Activated effector memory CD4-positive, alpha-beta T cell treated with Interleukin-2 at 50 U/mL for 16 hours (primary cell): ENCODE results near the gene HERC4.
"Not testable (repeated sequence)": the region's sequence is repeated elsewhere in the genome, so short reads cannot be mapped to it uniquely, and the experiment has no call there.

Source experiments
- DNase-seq: peaks from one replicate; pipeline ENCODE4 v3.0.0-alpha.2; 2020

Gene HERC4

GRCh38 chr10:67955614-67956013 lies 119.5 kb downstream of the HERC4 start:
- no peak for DNase-seq

GRCh38 chr10:67943917-67944316 lies 131.2 kb downstream of the HERC4 start:
- no peak for DNase-seq

GRCh38 chr10:67936416-67936815 lies 138.7 kb downstream of the HERC4 start:
- no peak for DNase-seq

DNA sequence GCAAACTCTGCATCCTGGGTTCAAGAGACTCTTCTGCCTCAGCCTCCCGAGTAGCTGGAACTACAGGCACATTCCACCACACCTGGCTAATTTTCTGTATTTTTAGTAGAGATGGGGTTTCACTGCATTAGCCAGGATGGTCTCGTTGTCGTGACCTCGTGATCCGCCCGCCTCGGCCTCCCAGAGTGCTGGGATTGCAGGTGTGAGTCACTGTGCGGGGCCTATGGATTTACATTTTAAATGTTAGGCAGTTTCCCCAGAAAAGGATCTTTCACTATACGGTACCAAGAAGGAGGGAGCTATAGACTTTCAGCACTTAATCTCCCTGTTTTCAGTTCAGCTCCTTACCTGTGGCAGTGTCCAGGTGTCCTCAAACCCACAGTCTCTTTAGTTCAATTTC lies 139.9 kb downstream of the HERC4 start:
- no peak for DNase-seq

GRCh38 chr10:67934336-67934735 lies 140.7 kb downstream of the HERC4 start:
- DNase-seq: no peak

DNA sequence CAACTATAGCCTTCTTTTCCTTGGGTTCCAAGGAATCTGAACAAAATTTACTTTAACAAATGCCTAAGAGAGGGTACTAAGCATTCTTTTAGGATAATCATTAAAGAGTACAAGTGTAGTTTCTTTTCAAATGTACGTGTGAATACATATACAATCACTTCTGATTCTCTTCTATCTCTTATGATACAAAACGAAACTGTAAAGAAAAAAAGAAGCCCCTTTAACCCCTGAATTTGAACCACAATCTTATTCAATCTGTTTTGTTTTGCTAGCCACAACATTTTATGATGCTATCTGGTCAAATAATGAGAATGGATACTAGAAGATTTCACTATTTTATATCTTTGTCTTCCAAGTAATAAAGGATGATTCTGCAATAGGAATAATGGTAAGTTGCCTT lies 141.9 kb downstream of the HERC4 start:
- DNase-seq: no peak

DNA sequence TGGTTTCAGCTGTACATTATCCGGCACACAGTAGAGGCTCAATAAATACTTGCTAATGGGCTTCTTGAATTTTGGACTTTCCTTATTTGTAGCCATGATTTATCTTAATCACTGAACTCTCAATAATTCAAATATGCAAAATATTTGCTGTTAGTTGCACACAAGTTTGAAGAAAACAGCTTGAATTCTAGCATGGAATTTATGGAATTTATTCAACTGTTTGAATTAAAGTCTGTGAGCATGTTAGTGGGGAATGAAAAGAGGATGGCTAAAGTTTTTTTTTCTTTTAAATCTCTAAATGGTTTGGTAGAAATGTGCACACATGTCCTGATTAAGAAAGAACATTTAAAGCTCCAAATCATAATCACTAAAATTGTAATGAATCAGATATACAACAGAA lies 148.1 kb downstream of the HERC4 start:
- DNase-seq: no peak

- DNase-seq: no peak
Measured at GRCh38 chr10:67925449-67926005, 149.6 kb downstream of the HERC4 start.

DNA sequence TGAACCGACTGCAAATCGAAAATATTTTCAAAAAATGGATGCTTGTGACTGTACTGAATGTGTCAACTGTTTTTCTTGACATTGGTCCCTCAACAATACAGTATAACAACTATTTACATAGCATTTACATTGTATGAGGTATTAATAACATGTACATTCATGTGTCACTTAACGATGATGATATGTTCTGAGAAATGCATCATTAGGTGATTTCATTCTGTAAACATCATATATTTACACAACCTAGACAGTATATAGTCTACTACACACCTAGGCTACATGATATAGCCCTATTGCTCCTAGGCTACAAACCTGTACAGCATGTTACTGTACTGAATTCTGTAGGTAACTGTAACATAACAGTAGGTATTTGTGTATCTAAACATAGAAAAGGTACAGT lies 150.9 kb downstream of the HERC4 start:
- no peak for DNase-seq

DNA sequence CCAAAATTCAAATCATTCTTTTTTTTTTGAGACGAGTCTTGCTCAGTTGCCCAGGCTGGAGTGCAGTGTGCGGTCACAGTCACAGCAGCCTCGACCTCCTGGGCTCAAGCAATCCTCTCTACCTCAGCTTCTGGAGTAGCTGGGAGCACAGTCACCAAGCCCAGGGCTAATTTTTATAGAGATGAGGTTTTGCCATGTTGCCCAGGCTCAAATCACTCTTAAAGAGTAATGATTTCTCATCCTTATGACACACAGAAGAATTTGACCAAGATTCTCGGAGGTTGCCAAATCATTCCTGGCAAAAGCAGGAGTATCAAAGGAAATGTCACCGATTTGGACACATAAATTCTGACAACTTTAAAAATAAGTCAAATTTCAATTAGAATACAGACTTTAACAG lies 151.5 kb downstream of the HERC4 start:
- DNase-seq: no peak

DNA sequence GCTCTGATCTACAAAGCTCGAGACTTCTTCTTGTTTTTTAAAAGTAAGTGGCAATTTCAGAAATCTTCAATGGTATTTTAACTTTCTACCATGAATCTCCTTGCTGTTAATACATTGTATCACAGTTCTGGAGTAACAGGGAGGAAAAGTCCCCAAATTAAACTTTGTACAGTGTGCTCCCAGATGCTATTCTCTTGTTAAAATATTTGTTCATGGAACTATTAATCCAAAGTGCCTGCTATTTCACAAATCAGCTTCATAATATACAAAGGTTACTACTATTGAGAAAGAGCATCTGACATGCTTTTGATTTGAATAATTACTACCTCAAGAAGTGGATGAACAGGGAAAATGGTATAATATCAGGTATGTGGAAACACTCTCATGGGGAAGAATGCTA lies 154.0 kb downstream of the HERC4 start:
- DNase-seq: no peak

DNA sequence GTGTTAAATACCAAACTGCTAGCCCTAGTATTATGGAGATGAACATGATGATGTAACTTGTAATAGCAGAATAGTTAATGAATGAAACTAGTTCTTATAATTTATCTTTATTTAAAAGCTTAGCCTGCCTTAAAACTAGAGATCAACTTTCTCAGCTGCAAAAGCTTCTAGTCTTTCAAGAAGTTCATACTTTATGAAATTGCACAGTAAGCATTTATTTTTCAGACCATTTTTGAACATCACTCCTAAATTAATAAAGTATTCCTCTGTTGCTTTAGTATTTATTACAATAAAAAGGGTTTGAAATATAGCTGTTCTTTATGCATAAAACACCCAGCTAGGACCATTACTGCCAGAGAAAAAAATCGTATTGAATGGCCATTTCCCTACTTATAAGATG lies 157.4 kb downstream of the HERC4 start:
- DNase-seq: no peak

GRCh38 chr10:67917169-67917568 lies 157.9 kb downstream of the HERC4 start:
- DNase-seq: no peak

DNA sequence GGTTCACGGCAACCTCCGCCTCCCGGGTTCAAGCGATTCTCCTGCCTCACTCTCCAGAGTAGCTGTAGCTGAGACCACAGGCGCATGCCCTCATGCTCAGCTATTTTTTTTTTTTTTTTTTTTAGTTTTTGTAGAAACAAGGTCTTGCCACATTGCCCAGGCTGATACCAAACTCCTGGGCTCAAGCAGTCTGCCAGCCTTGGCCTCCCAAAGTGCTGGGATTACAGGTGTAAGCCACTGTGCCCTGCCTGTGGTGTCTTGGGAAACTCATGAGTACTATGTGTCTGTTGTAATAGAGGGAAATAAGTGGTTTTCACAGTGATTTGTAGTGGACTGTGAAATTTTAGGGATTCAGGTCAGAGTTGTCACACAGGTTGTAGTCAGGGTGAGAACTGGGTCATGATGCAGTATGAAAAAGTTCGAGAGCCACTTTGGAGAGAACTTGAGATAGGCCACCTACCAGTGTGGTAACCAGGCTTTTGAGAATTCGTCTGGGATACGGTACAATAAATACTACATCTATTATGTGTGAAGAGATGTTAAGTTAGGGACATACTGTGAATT lies 160.2 kb downstream of the HERC4 start:
- DNase-seq: no peak

- no peak for DNase-seq
Measured at GRCh38 chr10:67912331-67912946, 162.6 kb downstream of the HERC4 start.

- no peak for DNase-seq
Measured at GRCh38 chr10:67903581-67903980, 171.5 kb downstream of the HERC4 start.

- no peak for DNase-seq
Measured at GRCh38 chr10:67893637-67894036, 181.4 kb downstream of the HERC4 start.

GRCh38 chr10:67884842-67885670 lies 190.0 kb downstream of the HERC4 start:
- DNase-seq: peak; percentile 72

DNA sequence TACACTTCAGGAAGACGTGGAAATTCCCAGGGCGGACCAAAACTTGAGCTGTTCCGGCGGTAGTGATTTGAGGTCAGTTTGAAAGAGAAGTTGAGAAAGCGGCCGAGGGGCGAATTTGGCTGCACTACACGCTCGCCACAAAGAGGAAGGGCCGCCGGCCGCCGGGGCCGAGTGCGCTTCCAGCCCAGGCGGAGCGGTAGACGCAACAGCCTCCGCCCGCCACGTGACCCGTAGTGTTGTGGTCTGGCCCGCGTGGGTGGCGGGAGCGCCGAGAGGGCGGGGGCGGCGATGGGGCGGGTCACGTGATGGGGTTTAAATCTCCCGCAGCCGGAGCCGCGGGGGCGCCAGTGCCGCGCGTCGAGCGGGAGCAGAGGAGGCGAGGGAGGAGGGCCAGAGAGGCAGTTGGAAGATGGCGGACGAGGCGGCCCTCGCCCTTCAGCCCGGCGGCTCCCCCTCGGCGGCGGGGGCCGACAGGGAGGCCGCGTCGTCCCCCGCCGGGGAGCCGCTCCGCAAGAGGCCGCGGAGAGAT lies 190.7 kb downstream of the HERC4 start, which contains the start of gene SIRT1:
TSS of gene SIRT1 (plus strand) at position 344 of the 529 bp plus-strand sequence. CDS start at position 410, 66 bp downstream.
- peak; percentile 92 for DNase-seq

DNA sequence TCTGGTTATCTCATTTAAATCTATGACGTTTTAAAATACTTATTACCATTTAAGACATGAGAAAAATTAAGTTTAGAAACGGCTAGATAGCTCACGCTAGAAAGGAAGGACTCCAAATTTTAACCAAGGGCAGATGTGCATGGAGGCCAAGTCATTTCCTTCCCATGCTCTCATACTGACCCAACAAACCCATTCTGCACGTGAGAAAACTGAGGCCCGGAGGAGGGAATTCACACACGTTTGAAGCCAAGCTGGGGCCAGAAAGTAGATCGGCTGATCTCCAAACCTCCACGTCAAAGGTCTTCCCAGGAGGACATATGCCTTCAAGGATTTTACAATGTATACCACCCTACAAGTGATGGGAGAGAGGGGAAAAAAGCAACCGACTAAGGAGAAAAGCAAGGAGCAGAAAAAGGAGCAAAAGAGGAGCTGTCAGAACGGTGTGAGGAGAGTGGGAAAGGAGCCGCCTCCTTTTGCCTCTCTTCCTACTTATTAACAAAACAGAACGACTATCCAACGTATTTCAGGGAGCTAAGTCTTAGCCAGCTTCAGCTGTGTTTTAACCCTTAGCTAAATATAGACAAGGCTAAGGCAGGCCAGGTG lies 191.3 kb downstream of the HERC4 start:
- no peak for DNase-seq

DNA sequence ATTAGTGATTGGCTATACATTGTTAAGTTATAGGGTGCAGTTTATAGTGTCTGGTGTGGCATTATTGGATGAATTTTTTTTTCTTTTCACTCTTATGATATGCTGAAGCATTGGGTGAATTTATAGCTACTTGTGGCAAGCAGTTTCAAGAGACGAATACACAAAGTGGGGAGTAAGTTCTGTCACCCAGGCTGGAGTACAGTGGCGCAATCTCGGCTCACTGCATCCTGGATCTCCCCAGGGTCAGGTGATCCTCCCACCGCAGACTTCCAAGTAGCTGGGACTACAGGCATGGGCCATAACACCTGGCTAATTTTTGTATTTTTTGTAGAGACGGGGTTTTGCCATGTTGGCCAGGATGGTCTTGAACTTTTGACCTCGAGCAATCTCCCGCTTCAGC lies 196.9 kb downstream of the HERC4 start:
- no peak for DNase-seq

DNA sequence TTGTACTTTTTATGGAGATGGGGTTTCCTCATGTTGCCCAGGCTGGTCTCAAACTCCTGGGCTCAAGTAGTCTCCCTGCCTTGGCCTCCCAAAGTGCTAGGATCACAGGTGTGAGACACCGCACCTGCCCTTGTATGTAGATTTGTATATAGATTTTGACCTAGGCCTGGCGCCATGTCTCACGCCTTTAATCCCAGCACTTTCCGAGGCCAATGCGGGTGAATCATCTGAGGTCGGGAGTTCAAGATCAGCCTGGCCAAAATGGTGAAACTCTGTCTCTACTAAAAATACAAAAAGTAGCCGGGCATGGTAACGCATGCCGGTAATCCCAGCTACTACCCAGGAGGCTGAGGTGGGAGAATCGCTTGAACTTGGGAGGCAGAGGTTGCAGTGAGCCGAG lies 197.7 kb downstream of the HERC4 start:
- not testable (repeated sequence) for DNase-seq
